CD4-positive, alpha-beta T cell (primary cell): ENCODE data around the gene HDAC3. TPM values are rescaled to one million over a fixed set of nuclear protein-coding genes. Genes with fewer than 3 reads are reported as not detected.

Experiments
- ATAC-seq: fragments of 200-7000 bp; cut with Tn5 transposase; one replicate; pipeline ENCODE4 v1.10.0; 2022; ENCODE audit warnings: mild to moderate bottlenecking; ENCODE audit not compliant: poor library complexity
- CTCF ChIA-PET: fragments of 350-600 bp; sonication (Branson Sonifier 250); formaldehyde crosslinking; loops from one replicate; lab custom pipeline; 2021; ENCODE audit warnings: antibody characterized with exemption, inconsistent platforms; lab: Charles Lee
- POLR2A ChIA-PET: fragments of 350-600 bp; sonication (Branson Sonifier 250); formaldehyde crosslinking; loops from one replicate; lab custom pipeline; 2021; ENCODE audit warnings: antibody characterized with exemption, inconsistent platforms; lab: Charles Lee
- DNase-seq, 14 experiments: peaks; one replicate each; pipeline ENCODE4 v3.0.0-alpha.2; 2013 to 2020; ENCODE audit warnings: mixed read lengths in 2 of 14
- H3K27ac ChIP-seq, 2 donors: one replicate each; pipeline versions ENCODE4 v1.5.1 to v1.7.0; 2013; ENCODE audit warnings: low read length in 2 of 2, low read depth in 1 of 2, mild to moderate bottlenecking in 1 of 2
- H3K27me3 ChIP-seq, 2 experiments: 1 replicate in 1 of 2; 2 replicates in 1 of 2; pipeline versions ENCODE4 v1.6.1 to v1.7.0; 2013; ENCODE audit warnings: low read length in 2 of 2, control low read depth in 1 of 2, mild to moderate bottlenecking in 1 of 2, moderate library complexity in 1 of 2; ENCODE audit not compliant: insufficient read depth in 2 of 2, control insufficient read depth in 1 of 2
- H3K36me3 ChIP-seq: one replicate; pipeline ENCODE4 v1.6.1; 2013; ENCODE audit warnings: low read length, control low read depth; ENCODE audit not compliant: insufficient read depth
- H3K4me1 ChIP-seq: one replicate; pipeline ENCODE4 v1.6.1; 2013; ENCODE audit warnings: low read length, control low read depth; ENCODE audit not compliant: insufficient read depth
- H3K4me3 ChIP-seq: one replicate; pipeline ENCODE4 v1.5.1; 2013; ENCODE audit warnings: mild to moderate bottlenecking, low read length, moderate library complexity
- H3K9me3 ChIP-seq, 2 experiments: 1 replicate in 1 of 2; 2 replicates in 1 of 2; pipeline versions ENCODE4 v1.6.1 to v1.7.0; 2013; ENCODE audit warnings: low read length in 2 of 2, mild to moderate bottlenecking in 2 of 2, control low read depth in 1 of 2, moderate library complexity in 1 of 2; ENCODE audit not compliant: control insufficient read depth in 1 of 2, insufficient read depth in 1 of 2
- H3K27ac Mint-ChIP-seq: one replicate; pipeline ENCODE4 v1.8.0; 2020; ENCODE audit warnings: mixed read lengths
- H3K27me3 Mint-ChIP-seq: one replicate; pipeline ENCODE4 v1.8.0; 2021; ENCODE audit warnings: mixed read lengths
- H3K36me3 Mint-ChIP-seq: one replicate; pipeline ENCODE4 v1.8.0; 2021; ENCODE audit warnings: low read depth, mixed read lengths
- H3K4me1 Mint-ChIP-seq: one replicate; pipeline ENCODE4 v1.8.0; 2021; ENCODE audit warnings: low read depth, mixed read lengths
- H3K4me3 Mint-ChIP-seq: one replicate; pipeline ENCODE4 v1.8.0; 2020; ENCODE audit warnings: mild to moderate bottlenecking, mixed read lengths
- H3K9me3 Mint-ChIP-seq: one replicate; pipeline ENCODE4 v1.8.0; 2020; ENCODE audit warnings: mixed read lengths
- intact Hi-C, 2 experiments: fragments of 100-400 bp; cut with DNase I in 1 of 2; cut with micrococcal nuclease in 1 of 2; formaldehyde crosslinking; loops; one replicate each; pipeline versions ENCODE4 v1.15.1 to v1.9.0; 2023 to 2025; cut with DNase I, micrococcal nuclease
- total RNA-seq, 174 experiments: library from RNA in 2 of 174; stranded (reverse) in 2 of 174; gene quantifications; one replicate each; pipeline ENCODE4 v1.2.3 and lab custom pipeline; 2021 to 2026
- TF ChIP-seq, protein P1 (sequence below): fragments of 200-600 bp; IDR thresholded peaks from one replicate; pipeline ENCODE4 v1.8.0; 2022; ENCODE audit warnings: antibody characterized with exemption, mild to moderate bottlenecking

HDAC3 gene
- total RNA-seq, 2 experiments from 2014 or later = 51.1 to 52.7 TPM

DNA sequence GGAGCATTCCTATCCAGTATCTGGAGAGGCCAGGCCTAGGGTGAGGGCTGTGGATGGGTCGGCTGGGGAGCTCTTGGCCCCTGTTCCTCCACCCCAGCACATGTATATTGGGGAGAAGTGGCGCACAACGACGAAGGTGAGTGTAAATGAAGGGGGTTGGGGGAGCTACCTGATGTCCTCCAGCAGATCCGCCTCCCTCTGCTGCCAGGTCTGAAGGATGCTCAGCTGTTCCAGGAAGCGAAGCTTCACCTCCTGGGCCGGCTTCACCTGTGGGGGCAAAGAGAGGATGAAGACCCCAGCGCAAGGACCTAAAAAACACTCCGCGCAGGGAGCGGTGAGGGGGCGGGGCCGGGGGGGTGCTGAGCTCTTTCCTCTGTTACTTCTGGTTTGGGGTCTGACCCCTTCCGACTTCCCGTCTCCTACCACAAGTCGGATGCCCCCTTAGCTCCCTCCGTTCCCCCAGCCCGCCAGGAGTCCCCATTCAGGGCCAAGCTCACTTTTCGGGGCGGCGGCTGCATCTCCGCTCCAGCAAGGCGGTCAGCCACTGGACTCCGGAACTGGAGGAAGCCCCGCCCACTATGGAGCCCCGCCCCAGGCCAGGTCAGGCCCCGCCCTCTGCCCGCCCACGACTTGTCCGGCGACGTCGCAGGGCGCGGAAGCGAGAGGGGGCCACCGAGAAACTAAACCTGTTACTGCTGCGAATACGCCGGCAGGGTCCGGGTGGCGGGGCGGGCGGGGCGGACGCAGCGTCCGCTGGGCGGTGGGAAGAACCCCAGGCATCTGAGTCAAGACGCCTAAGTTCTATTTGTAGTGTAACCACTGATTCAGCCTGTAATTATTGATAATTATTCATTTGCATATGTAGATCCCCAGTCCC, 14.4 kb upstream of the HDAC3 start, which contains the start of gene FCHSD1:
Gene FCHSD1 (minus strand): TSS at position 568 of the 877 bp plus-strand sequence. CDS start 50 bp downstream, at position 518.
- intact Hi-C loops = loop anchor here in 1 of 2 experiments (1.0 kb wide), 1 partner anchor 14 kb away; no protein-coding TSS in a partner anchor
- H3K27ac ChIP-seq = peak within 1 kb of the TSS; percentile 26 to 83
- H3K9me3 Mint-ChIP-seq = no peaks in the 10 kb centered on the region
- peaks cover 30% of the 10 kb centered on the region for H3K36me3 Mint-ChIP-seq
- H3K9me3 ChIP-seq = no peaks in the 10 kb centered on the region
- no peaks in the 10 kb centered on the region for H3K27me3 ChIP-seq
- CTCF ChIA-PET = interaction anchor here (0.6 to 1.8 kb wide), 9 partner anchors 9 to 1062 kb away, joined by 3 to 6 read pairs (median 4); partner anchors contain the start of gene DIAPH1
- TF ChIP-seq, protein P1, sequence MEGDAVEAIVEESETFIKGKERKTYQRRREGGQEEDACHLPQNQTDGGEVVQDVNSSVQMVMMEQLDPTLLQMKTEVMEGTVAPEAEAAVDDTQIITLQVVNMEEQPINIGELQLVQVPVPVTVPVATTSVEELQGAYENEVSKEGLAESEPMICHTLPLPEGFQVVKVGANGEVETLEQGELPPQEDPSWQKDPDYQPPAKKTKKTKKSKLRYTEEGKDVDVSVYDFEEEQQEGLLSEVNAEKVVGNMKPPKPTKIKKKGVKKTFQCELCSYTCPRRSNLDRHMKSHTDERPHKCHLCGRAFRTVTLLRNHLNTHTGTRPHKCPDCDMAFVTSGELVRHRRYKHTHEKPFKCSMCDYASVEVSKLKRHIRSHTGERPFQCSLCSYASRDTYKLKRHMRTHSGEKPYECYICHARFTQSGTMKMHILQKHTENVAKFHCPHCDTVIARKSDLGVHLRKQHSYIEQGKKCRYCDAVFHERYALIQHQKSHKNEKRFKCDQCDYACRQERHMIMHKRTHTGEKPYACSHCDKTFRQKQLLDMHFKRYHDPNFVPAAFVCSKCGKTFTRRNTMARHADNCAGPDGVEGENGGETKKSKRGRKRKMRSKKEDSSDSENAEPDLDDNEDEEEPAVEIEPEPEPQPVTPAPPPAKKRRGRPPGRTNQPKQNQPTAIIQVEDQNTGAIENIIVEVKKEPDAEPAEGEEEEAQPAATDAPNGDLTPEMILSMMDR = no peak
- H3K36me3 ChIP-seq = peaks cover 22% of the 10 kb centered on the region
- ATAC-seq (peak; percentile 91), DNase-seq (peak; percentile 62 to 88 (median 76))
- peak within 1 kb of the TSS; percentile 86 for H3K4me3 Mint-ChIP-seq
- H3K4me1 Mint-ChIP-seq = peaks cover 38% of the 10 kb centered on the region
- H3K4me3 ChIP-seq = peak within 1 kb of the TSS; percentile 86
- H3K27ac Mint-ChIP-seq = peak within 1 kb of the TSS; percentile 54
- H3K27me3 Mint-ChIP-seq = peaks cover 3% of the 10 kb centered on the region
- POLR2A ChIA-PET = interaction anchor here (0.7 to 2.4 kb wide), 16 partner anchors 8 to 318 kb away, joined by 3 to 73 read pairs (median 8); partner anchors contain the start of genes ARAP3, DELE1, DIAPH1 and HDAC3
- H3K4me1 ChIP-seq = peaks cover 28% of the 10 kb centered on the region

DNA sequence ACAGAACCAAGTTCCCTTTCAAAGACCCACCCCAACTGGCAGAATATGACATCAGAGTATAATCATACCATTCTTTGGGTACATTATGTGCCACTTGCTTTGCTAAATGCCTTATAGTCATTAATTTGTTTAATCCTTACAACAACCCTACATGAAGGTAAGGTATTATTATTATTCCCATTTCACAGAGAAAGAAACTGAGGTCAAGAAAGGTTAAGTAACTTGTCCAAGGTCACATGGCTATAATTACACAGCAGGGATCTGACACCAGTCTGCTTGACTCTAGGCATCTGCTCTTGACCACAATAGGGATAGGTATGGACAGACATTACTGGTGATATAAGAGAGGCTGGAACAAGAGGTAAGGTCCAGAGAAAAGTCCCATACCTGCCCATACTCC, 13.3 kb upstream of the HDAC3 start:
- Mint-ChIP-seq H3K27me3 (no peaks in the 10 kb centered on the region), H3K4me3 (peak overlapping the region; percentile 86), H3K4me1 (peaks cover 38% of the 10 kb centered on the region), H3K36me3 (peaks cover 37% of the 10 kb centered on the region), H3K27ac (peak overlapping the region; percentile 54), H3K9me3 (no peaks in the 10 kb centered on the region)
- Histone ChIP-seq H3K36me3 (peaks cover 31% of the 10 kb centered on the region), H3K4me3 (no peak overlapping the region), H3K4me1 (peaks cover 28% of the 10 kb centered on the region), H3K27me3 (no peaks in the 10 kb centered on the region), H3K27ac (peak overlapping the region in 1 of 2 donors; percentile 34), H3K9me3 (no peaks in the 10 kb centered on the region)
- no peak for DNase-seq
- CTCF ChIA-PET = no interaction called here
- intact Hi-C loops = loop anchor here in 1 of 2 experiments (1.0 kb wide), 1 partner anchor 13 kb away; no protein-coding TSS in a partner anchor
- POLR2A ChIA-PET = interaction anchor here (3.0 kb wide), 1 partner anchor 12 kb away, joined by 16 read pairs; the partner anchor contains the start of genes HDAC3 and RELL2
- ATAC-seq = no peak
- TF ChIP-seq, protein P1 = no peak

DNA sequence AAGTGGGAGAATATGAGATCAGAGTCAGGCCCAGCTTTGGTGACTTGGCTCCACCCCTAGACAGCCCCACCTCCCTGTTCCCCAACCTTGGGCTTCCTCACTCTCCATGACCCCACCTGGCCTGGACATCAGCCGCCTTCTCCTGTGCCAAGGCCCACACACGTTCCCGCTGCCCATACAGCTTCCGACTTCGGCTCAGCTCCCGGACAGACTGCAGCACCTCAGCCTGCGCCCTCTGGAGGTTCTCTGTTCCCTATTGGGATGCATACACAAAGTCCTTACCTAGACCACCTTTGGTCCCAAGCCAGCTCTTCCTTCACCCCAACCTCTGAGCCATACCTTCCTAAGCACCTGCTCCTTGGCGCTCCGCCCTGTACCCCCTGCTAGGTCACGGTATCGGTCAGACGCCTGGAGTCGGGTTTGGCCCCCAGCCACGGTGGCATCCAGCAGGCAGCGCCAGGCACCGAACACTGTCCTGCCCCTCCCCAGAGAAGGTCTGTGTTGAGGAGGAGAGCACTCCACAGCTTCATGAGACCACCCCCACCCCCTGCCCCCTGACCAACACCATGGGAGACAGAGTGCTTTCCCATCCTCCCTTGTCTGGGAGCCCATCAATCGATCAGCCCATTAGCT, 12.5 kb upstream of the HDAC3 start:
- ChIA-PET CTCF (interaction anchor here (0.8 kb wide), 1 partner anchor 57 kb away, joined by 3 read pairs; no protein-coding TSS in a partner anchor), POLR2A (interaction anchor here (1.1 to 3.0 kb wide), 2 partner anchors 12 to 275 kb away, joined by 3 to 16 read pairs; partner anchors contain the start of genes DELE1, HDAC3 and RELL2)
- Histone ChIP-seq H3K36me3 (peaks cover 39% of the 10 kb centered on the region), H3K4me1 (peaks cover 28% of the 10 kb centered on the region), H3K27me3 (no peaks in the 10 kb centered on the region), H3K27ac (peak overlapping the region in 1 of 2 donors; percentile 34), H3K4me3 (no peak overlapping the region), H3K9me3 (no peaks in the 10 kb centered on the region)
- Mint-ChIP-seq H3K9me3 (no peaks in the 10 kb centered on the region), H3K36me3 (peaks cover 45% of the 10 kb centered on the region), H3K27me3 (no peaks in the 10 kb centered on the region), H3K27ac (peak overlapping the region; percentile 54), H3K4me1 (peaks cover 38% of the 10 kb centered on the region), H3K4me3 (no peak overlapping the region)
- ATAC-seq (no peak), DNase-seq (peak in 1 of 14 experiments; percentile 17)
- TF ChIP-seq, protein P1 = no peak
- intact Hi-C loops = no loop called here
